K562 (cell line): ENCODE measurements around the gene DUSP23. TPM values are rescaled to one million over a fixed set of nuclear protein-coding genes. Genes with fewer than 3 reads are reported as not detected.

Experiments used
- ATAC-seq: fragments of 200-7000 bp; cut with Tn5 transposase; 3 replicates; pipeline ENCODE4 v1.9.1; 2020; ENCODE audit warnings: moderate library complexity
- BruUV-seq: library from RNA; stranded (reverse); fragments of 400-500 nt; replicated peaks from 2 replicates; lab custom pipeline; 2021; lab: Mats Ljungman, UMichigan
- CTCF ChIA-PET: fragments of 300-600 bp; formaldehyde crosslinking; extraction: SDS; loops from one replicate; lab custom pipeline; 2021; ENCODE audit warnings: low intra/inter-chr PET ratio; lab: Yijun Ruan, JAX
- POLR2A ChIA-PET: fragments of 300-600, 350-650 bp; sonication (Branson Sonifier 250); formaldehyde crosslinking; extraction: SDS; loops from one replicate; lab custom pipeline; 2021; ENCODE audit warnings: antibody characterized with exemption, inconsistent platforms; lab: Yijun Ruan, JAX
- DNase-seq, 4 experiments: peaks; one replicate each; pipeline versions ENCODE4 v3.0.0 to v3.0.0-alpha.2; 2011 to 2018; ENCODE audit warnings: low spot score in 3 of 4, mixed read lengths in 3 of 4; ENCODE audit errors: extremely low read depth in 1 of 4
- FAIRE-seq: peaks from 2 replicates; lab custom pipeline; 2011; peaks lifted over from hg19 to GRCh38; lab: Jason Lieb, UNC
- H2AFZ ChIP-seq: 2 replicates; pipeline ENCODE4 v1.6.0; 2011; ENCODE audit warnings: low read depth, low read length, control low read depth, inconsistent platforms
- H3K27ac ChIP-seq: fragments of 200-600 bp; 3 replicates; pipeline ENCODE4 v1.8.0; 2011; ENCODE audit warnings: low read depth, mild to moderate bottlenecking, control low read depth, inconsistent platforms, low read length, moderate library complexity, mixed read lengths; ENCODE audit errors: extremely low read depth
- H3K27me3 ChIP-seq, 2 experiments: fragments of 300-600 bp in 1 of 2; 2 replicates in 1 of 2; 3 replicates in 1 of 2; pipeline versions ENCODE4 v1.6.0 to v1.8.0; 2011; ENCODE audit warnings: inconsistent platforms in 2 of 2, low read length in 2 of 2, mild to moderate bottlenecking in 1 of 2, mixed read lengths in 1 of 2, moderate library complexity in 1 of 2; ENCODE audit not compliant: control insufficient read depth in 2 of 2, insufficient read depth in 2 of 2
- H3K36me3 ChIP-seq: fragments of 300-600 bp; 3 replicates; pipeline ENCODE4 v1.8.0; 2011; ENCODE audit warnings: mild to moderate bottlenecking, low read length, inconsistent platforms; ENCODE audit not compliant: control insufficient read depth, insufficient read depth
- H3K4me1 ChIP-seq, 2 experiments: fragments of 200-600 bp in 1 of 2; replicated peaks in 1 of 2; 2 replicates in 1 of 2; 3 replicates in 1 of 2; pipeline versions ENCODE4 v1.5.1 to v1.8.0; 2011; ENCODE audit warnings: inconsistent platforms in 2 of 2, low read length in 2 of 2, mild to moderate bottlenecking in 1 of 2, mixed read lengths in 1 of 2, moderate library complexity in 1 of 2; ENCODE audit not compliant: control insufficient read depth in 2 of 2, insufficient read depth in 2 of 2
- H3K4me2 ChIP-seq: 2 replicates; pipeline ENCODE4 v1.6.1; 2011; ENCODE audit warnings: low read length, control low read depth, inconsistent platforms, mixed read lengths; ENCODE audit not compliant: insufficient read depth
- H3K4me3 ChIP-seq: fragments of 200-600 bp; sonication (generic), shearing (Covaris generic); 2 replicates; pipeline ENCODE4 v1.5.1; 2016; ENCODE audit warnings: control low read depth, inconsistent platforms
- H3K79me2 ChIP-seq: fragments of 200-600 bp; 3 replicates; pipeline ENCODE4 v1.8.0; 2011; ENCODE audit warnings: low read length, inconsistent platforms; ENCODE audit not compliant: control insufficient read depth, insufficient read depth
- H3K9ac ChIP-seq, 2 experiments: 2 replicates each; pipeline versions ENCODE4 v1.6.0 to v1.6.1; 2011; ENCODE audit warnings: low read depth in 2 of 2, low read length in 2 of 2, control low read depth in 1 of 2, inconsistent platforms in 1 of 2, mild to moderate bottlenecking in 1 of 2, mixed read lengths in 1 of 2; ENCODE audit not compliant: insufficient read depth in 1 of 2
- H3K9me1 ChIP-seq: one replicate; pipeline ENCODE4 v1.6.0; 2011; ENCODE audit warnings: inconsistent platforms, mild to moderate bottlenecking, low read length, moderate library complexity; ENCODE audit not compliant: control insufficient read depth, insufficient read depth
- H3K9me3 ChIP-seq: replicated peaks from 2 replicates; pipeline ENCODE4 v1.5.1; 2011; ENCODE audit warnings: low read depth, low read length, inconsistent platforms; ENCODE audit not compliant: control insufficient read depth, insufficient read depth
- H4K20me1 ChIP-seq: replicated peaks from 2 replicates; pipeline ENCODE4 v1.6.1; 2011; ENCODE audit warnings: low read length, inconsistent platforms, mixed read lengths; ENCODE audit not compliant: control insufficient read depth, insufficient read depth
- BMI1 ChIP-seq: fragments of 150-350 bp; IDR thresholded peaks from 2 replicates; pipeline ENCODE4 v1.6.1; 2014; ENCODE audit warnings: low read length
- CTBP1 ChIP-seq: fragments of 450-650 bp; IDR thresholded peaks from 2 replicates; pipeline ENCODE4 v1.6.1; 2016; ENCODE audit warnings: borderline replicate concordance
- CTCFL ChIP-seq: IDR thresholded peaks from 2 replicates; pipeline ENCODE4 v1.6.1; 2011; ENCODE audit warnings: borderline replicate concordance, low read depth, mild to moderate bottlenecking, moderate library complexity, low read length; ENCODE audit not compliant: insufficient read depth, poor library complexity, severe bottlenecking
- ETS1 ChIP-seq: conservative IDR thresholded peaks from 2 replicates; pipeline ENCODE4 v1.6.1; 2011; ENCODE audit warnings: low read depth, mild to moderate bottlenecking, low read length; ENCODE audit not compliant: control insufficient read depth
- FOXK2 ChIP-seq, 2 experiments: fragments of 450-650 bp; IDR thresholded peaks in 1 of 2; conservative IDR thresholded peaks in 1 of 2; 2 replicates each; pipeline ENCODE4 v1.6.1; 2016; ENCODE audit warnings: low read depth in 2 of 2, mild to moderate bottlenecking in 1 of 2
- FUS ChIP-seq: fragments of 200-400 bp; formaldehyde crosslinking; optimal IDR thresholded peaks from 2 replicates; pipeline ENCODE3; 2017; ENCODE audit warnings: low read depth, low read length
- KAT2B ChIP-seq: IDR thresholded peaks from one replicate; pipeline ENCODE4 v1.6.1; 2012; ENCODE audit warnings: low read depth, mild to moderate bottlenecking, control low read depth, inconsistent platforms, low read length, moderate library complexity
- SOX6 ChIP-seq: fragments of 450-650 bp; IDR thresholded peaks from 2 replicates; pipeline ENCODE4 v1.6.1; 2014; ENCODE audit warnings: mild to moderate bottlenecking
- ZNF124 ChIP-seq: sonication (generic); formaldehyde crosslinking; IDR thresholded peaks from 2 replicates; pipeline ENCODE4 v1.8.1; 2022; ENCODE audit warnings: missing genetic modification reagents
- ZNF77 ChIP-seq: fragments of 250-450 bp; sonication (Bioruptor Pico); IDR thresholded peaks from 2 replicates; pipeline ENCODE4 v1.5.0; 2020
- WGBS: fragments of 100-300 bp; shearing (Covaris generic); methylation state at CpG from one replicate; pipeline ENCODE4 v1.1.6; 2016; ENCODE audit warnings: low coverage, mixed read lengths; ENCODE audit not compliant: insufficient coverage; ENCODE audit errors: missing lambda C conversion rate; 5-methylcytosine and 5-hydroxymethylcytosine counted together
- in situ Hi-C: fragments of 300-500 bp; cut with MboI; formaldehyde crosslinking; loops from 4 replicates; pipeline ENCODE4 v1.15.0; 2018; ENCODE audit warnings: inconsistent platforms, mixed read lengths
- intact Hi-C: fragments of 100-400 bp; cut with micrococcal nuclease; formaldehyde crosslinking; loops from 2 replicates; pipeline ENCODE4 v1.14.2; 2022
- polyA plus RNA-seq, 8 experiments: library from polyadenylated mRNA; depleted of rRNA in 4 of 8; stranded (reverse) in 5 of 8; unstranded in 3 of 8; fragments of >200 nt; fragmentation: Nextera tagmentation in 2 of 8; fragmentation: Illumina TruSeq in 1 of 8; extraction: Ambion mirVana in 2 of 8; extraction: Trizol in 1 of 8; gene quantifications; 2 replicates each; pipeline versions ENCODE4 v1.2.1 to v1.2.3, GENCODE V29; 2011 to 2014; ENCODE audit warnings: inconsistent platforms in 1 of 8, missing spikeins in 1 of 8
- total RNA-seq, 7 experiments: library from RNA; depleted of rRNA in 6 of 7; stranded (reverse); fragments of >200 nt in 6 of 7; fragmentation: Illumina TruSeq in 2 of 7; extraction: Trizol in 2 of 7; gene quantifications; 2 replicates each; pipeline versions ENCODE4 v1.2.1 to v1.2.3, GENCODE V29; 2011 to 2021; ENCODE audit warnings: low replicate concordance in 1 of 7
- TF ChIP-seq, protein P1 (sequence below): fragments of 250-450 bp; sonication (Bioruptor Pico); IDR thresholded peaks from 2 replicates; pipeline ENCODE4 v1.5.0; 2021; ENCODE audit warnings: mild to moderate bottlenecking, moderate library complexity
- TF ChIP-seq, protein P2 (sequence below): fragments of 250-450 bp; sonication (Bioruptor Pico); IDR thresholded peaks from 2 replicates; pipeline ENCODE4 v1.5.0; 2020; ENCODE audit warnings: mild to moderate bottlenecking, borderline replicate concordance

The DUSP23 gene
- total and polyA plus RNA-seq, 9 of the 15 experiments (the other 6 are each of a cell fraction or from before 2014, with no cell fraction given), result 1.0 to 34.8 (median 13.7) TPM

- ATAC-seq (no peak), DNase-seq (no peak), FAIRE-seq (no peak)
- H3K27me3 ChIP-seq, result no peaks in the 10 kb centered on the region
- no peaks in the 10 kb centered on the region for H3K9me1 ChIP-seq
- no peaks in the 10 kb centered on the region for H3K9me3 ChIP-seq
- H3K9ac ChIP-seq, result no peak overlapping the region
- no peak for TF ChIP-seq SOX6
- no peak for TF ChIP-seq FUS
- TF ChIP-seq ETS1, result no peak
- TF ChIP-seq BMI1, result no peak
- TF ChIP-seq KAT2B, result no peak
- no peak for TF ChIP-seq CTCFL
- TF ChIP-seq, protein P1, sequence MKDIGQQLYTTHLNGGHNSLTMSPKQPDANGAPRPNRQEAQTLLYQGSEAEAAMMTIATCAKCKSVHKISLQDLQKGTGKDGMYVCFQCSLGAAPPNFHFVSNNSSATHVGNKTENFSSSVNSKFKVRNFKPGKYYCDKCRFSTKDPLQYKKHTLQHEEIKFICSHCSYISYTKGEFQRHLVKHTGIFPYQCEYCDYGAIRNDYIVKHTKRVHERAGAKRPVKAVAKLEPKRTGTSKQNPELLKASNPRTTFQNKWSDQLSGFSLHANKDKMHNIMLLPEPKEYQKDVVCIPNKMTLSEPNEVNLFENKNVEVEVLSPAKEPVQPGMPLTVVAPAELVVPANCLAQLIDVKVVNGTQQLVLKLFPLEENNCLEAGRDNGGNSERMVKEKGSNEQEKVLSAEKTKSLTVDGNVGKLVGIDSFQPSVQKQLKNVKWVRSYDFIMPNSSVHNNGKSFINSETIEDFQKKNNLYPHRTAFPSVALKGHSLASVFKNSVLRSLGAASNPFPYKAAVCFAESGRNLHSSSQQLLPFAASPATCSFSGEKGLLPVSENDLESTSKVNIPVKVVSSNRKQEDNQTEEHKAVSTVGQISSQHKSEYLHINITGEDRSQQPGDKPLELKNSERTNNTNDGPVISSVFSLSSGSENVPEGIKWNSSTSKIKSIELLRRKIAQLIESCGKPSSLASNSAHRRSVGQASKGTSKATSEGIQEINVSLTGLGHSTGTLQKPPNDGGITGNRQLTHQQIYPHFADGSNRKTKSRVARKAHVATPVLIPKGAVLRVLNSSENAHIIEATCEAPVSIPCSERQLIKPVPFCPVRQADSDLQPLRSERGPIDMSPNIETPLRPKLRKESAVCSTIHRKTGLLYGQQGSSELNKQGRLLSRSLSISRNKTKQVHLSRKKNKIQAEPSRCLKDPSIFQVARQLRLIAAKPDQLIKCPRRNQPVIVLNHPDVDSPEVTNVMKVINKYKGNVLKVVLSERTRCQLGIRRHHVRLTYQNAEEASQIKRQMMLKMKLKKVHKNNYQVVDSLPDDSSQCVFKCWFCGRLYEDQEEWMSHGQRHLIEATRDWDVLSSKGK (CRISPR knock-in tag), result no peak
- TF ChIP-seq, protein P2, sequence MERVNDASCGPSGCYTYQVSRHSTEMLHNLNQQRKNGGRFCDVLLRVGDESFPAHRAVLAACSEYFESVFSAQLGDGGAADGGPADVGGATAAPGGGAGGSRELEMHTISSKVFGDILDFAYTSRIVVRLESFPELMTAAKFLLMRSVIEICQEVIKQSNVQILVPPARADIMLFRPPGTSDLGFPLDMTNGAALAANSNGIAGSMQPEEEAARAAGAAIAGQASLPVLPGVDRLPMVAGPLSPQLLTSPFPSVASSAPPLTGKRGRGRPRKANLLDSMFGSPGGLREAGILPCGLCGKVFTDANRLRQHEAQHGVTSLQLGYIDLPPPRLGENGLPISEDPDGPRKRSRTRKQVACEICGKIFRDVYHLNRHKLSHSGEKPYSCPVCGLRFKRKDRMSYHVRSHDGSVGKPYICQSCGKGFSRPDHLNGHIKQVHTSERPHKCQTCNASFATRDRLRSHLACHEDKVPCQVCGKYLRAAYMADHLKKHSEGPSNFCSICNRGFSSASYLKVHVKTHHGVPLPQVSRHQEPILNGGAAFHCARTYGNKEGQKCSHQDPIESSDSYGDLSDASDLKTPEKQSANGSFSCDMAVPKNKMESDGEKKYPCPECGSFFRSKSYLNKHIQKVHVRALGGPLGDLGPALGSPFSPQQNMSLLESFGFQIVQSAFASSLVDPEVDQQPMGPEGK (CRISPR knock-in tag), result no peak
- no peak for TF ChIP-seq FOXK2 (conservative IDR thresholded peaks at IDR 0.05 in 1 of 2, IDR thresholded peaks at IDR 0.05 in 1 of 2; ENCODE audit: low read depth in 2 of 2)
- TF ChIP-seq CTBP1, result no peak
- no peak for TF ChIP-seq ZNF77 (CRISPR knock-in tag)
- no peak for TF ChIP-seq ZNF124
- POLR2A ChIA-PET, result no interaction called here
- no TSS peak for BruUV-seq
- intact Hi-C loops (no loop called here), in situ Hi-C loops (no loop called here)
- CTCF ChIA-PET, result no interaction called here
- H2AFZ ChIP-seq, result no peak overlapping the region
- WGBS, result 0% methylated on average over 3 of the region's 3 CpGs
- no peaks in the 10 kb centered on the region for H3K36me3 ChIP-seq
- no peak overlapping the region for H3K4me3 ChIP-seq
- H3K79me2 ChIP-seq, result no peaks in the 10 kb centered on the region
- H3K4me1 ChIP-seq, result no peaks in the 10 kb centered on the region
- no peak overlapping the region for H3K27ac ChIP-seq
- no peak overlapping the region for H3K4me2 ChIP-seq
- H4K20me1 ChIP-seq, result no peaks in the 10 kb centered on the region
Observed at GRCh38 chr1:159755451-159756007, 25.2 kb upstream of the DUSP23 start.
